ENCODE results near the gene TLCD3B.
"Not testable (repeated sequence)": the region's sequence is repeated elsewhere in the genome, so short reads cannot be mapped to it uniquely, and the experiment has no call there.

TLCD3B gene

DNA sequence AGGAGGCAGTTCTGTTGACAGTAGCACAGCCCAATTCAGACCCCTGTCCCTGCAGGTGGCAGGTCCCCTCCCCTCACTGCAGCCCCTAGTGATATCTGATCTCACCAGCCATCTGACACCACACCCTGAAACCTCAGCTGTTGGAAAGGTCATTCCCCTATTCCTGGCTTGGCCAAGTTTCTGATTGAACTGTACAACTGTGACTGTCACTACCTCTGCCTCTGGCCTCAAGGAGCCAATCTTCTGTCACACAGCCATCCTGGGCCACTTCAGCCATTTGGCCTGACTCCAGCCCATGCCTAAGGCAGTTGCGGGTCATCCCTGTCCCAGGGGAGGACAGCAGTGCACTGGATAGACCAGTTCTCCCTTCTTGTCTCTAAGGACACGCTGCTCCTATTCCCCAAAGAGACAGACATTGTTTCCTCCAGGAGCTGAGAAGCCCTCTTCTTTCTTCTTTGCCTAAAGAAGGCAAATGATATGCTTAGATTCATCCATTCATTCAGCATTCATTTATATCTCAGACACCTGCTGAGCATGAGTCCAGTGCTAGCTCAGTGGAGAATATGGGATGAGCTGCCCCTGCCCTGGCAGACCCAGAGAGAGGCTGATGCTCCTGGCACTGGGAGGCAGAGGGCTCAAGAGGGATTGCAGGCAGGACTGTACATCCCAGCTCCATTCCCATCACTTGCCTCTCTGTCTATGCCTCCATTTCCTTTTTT is 29.9 kb upstream of the TLCD3B start:
- DNase-seq (ENCODE audit: low read depth): no peak

DNA sequence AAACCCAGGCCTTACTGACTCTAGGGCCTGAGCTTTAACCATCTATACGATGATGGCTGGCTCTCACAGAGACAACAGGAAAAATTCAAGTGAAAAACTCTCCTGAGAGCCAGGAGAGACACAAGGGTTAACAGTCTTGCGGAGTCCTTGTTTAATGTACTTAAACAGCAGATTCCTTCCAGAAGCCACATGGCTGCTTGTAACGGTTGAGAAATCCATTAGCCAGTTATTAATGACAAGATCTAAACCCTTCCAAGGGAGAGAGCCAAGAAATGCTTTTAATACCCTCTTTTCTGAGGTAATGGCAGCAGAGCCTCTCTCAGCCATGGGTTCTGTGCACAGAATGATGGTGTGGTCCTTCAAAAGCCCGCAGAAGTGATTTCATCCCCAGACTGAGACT is 29.3 kb upstream of the TLCD3B start:
- no peak for DNase-seq (ENCODE audit: low read depth)

DNA sequence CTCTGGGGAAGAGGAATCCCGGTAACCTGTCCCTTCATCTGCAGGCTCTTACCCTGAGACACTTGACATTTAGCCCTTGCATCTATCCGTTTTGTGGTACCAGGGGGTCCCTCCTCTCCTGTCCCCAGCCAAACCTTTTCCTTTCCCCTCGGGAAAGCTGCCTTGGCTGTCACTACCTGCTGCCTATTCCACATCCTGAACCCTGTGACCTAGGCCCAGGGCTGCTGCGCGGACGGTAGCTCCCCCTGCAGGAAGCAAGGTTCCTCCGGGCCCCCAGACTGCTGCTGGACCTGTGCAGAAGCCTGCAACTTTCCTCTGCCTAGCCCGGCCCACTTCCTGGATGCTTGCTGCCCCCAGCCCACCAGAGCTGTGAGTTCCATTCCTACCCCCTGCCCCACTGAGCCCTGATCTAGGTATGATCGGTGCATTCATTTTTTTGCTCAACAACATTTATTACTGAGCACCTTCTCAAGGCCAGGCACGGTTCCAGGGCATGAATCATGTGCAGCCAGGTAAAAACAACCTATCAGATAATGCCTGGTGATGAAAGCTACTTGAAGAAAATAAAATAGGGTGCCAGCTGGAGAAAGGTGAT is 24.0 kb upstream of the TLCD3B start:
- no peak for DNase-seq (ENCODE audit: low read depth)

DNA sequence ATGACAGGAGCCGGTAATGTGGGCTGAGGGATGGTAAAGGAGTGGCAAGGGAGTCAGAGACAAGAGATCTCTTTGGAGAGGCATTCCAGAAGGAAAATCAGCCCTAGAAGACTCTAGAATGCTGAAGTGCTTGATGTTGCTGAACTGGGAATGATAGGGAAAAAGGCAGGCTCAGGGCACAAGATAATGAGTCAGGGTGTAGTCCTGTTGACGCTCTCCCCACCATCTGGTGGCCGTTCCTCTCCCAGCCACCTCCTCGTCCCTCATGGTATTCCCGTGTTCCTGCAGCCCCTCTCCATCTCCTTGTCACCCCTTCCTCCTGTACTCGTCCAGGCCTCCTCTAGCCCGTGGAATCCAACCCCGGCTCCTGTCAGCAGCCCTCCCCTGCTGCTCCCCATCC is 23.4 kb upstream of the TLCD3B start:
- DNase-seq (ENCODE audit: low read depth): no peak

DNA sequence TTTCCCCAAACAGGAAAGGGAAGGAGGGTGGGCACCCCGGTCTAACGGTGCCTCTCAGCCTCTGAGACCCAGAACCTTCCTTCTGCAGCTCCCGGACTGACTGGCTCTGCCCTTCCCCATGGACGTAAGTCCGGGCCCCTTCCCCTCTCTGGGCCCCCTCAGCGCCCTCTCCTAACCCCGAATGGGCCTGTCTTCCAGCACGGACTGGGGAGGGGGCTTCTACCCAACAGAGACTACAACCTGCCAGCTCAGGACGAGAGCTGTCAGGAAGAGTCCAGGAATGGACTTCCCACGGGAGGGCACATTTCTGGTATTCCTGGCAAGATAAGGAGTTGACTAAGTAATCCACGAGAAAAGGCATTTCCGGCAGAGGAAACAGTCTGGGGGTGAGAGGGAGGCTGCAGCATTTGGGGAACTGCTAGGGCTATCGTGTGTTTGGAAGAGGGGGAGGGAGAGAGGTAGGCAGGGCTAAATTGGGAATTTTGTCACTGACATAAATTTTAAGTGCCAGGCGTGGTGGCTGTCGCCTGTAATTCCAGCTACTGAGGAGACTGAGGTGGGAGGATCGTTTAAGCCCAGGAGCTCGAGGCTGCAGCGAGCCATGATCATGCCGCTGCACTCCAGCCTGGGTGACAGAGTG is 22.4 kb upstream of the TLCD3B start:
- DNase-seq (ENCODE audit: low read depth): no peak

DNA sequence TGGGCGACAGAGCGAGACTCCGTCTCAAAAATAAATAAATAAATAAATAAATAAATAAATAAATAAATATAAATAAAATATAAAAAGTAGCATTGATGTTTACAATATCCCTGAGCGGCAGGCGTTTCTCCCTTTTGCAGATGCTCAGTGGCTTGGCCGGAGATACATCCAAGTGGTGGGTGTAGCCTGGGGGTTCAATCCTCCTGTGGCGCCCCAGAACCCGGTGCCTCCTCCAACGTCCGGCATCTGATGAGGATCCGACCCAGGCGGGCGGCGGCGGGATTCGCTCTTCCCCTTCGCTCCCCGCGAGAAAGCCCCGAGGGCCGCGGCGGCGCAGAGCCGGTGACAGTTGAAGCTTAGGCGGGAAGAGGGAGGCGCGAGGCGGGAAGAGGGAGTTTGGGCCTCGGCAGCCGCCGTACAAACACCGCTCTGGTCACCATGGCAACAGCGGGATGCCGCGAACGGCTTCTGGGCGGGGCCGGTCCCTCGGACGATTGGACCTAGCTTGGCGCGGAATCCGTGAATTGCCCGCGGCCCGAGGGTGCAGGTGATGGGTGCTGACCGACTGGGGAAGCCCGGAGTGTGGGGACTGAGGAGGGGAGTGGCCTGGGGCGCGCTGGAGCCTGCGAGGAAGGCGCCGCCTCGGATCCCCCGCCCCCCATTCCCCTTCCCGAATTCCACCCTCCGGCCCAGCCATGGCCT is 21.8 kb upstream of the TLCD3B start:
- DNase-seq (ENCODE audit: low read depth): no peak

DNA sequence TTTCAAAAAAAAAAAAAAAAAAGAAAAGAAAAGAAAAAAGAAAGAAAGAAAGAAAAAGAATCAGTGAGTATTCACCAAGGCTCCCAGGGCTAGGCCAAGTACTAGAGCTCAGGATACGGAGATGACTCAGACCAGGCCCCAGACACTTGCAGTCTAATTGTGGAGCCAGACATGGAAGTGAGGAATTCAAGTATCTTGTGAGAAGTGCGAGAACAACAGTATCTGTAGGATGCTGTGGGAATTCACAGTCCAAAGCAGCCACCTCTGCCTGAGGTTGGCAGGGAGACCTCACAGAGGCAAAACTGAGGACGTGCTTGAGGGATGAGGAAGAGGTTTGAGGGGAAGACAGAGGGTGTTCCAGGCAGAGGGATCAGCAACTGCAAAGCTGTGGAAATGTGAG is 20.4 kb upstream of the TLCD3B start:
- DNase-seq (ENCODE audit: low read depth): no peak

DNA sequence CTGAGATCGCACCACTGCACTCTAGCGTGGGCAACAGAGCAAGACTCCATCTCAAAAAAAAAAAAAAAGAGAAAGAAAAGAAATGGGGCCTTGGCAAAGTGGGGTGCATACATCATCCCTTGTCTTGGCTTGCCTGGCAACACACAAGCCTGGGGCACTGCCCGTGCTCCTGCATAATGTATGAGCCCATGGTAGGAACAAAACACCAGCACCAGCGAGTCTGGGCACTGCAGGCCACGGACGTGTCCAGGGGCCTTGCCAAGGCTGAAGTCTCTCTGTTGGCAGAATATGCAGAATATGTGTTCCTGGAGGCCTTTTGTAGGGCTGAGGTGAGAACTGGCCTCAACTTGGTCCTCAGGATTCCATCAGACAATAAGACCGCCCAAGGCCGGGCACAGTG is 18.8 kb upstream of the TLCD3B start:
- no peak for DNase-seq (ENCODE audit: low read depth)

DNA sequence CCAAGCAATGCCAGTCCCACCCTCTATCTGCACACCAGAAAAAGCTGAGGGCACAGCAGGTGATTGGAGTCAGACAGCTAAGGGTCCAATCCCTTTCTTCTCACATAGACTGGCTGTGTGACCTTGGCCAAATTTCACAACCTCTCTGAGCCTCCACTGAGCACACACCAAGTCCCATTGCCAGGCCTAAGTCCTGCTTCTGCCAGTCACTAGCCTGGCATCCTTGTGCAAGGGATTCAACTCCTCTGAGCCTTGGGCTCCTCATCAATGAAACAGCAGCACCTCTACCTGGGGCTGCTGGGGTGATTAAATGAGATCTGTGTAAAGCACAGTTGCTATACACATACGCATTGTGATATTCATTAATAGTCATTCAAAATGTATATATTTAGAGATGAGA is 15.5 kb upstream of the TLCD3B start:
- no peak for DNase-seq (ENCODE audit: low read depth)

DNA sequence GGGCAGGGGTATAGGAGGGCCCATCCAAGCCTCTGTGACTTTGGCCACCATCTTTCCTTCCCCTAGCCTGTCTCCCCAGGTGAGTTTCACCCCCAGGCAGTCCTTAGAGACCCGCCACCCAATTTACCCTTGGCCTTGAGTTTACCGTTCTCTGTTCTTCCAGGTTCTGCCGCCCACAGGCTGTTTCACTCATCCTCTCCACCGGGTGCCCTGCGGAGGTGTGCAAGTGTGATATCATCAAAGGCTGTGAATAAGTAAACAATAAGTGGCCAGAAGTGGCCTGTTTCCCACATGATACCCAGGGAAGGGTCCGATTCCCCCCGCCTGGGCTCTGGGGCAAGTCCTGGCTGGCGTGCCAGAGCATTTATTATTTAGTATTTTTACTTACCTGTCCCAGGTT is 15.1 kb upstream of the TLCD3B start:
- no peak for DNase-seq (ENCODE audit: low read depth)

DNA sequence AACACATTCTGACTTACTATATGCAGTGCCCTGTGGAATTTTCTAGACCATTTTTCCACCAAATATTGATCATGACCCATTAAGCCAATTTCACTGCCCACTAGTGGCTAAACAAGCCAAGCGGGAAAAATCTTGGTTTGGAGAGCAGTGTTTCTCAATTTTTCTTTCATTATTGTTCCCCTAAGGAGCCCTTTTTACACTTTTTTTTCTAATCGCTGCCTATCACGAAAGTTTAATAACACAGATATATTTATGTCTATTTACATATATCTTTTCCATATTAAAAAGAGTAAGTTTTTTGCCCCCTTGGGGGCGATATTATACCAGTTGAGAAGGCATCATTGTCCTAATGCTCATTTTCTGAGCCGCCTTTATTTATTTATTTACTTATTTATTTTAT is 10.8 kb upstream of the TLCD3B start:
- no peak for DNase-seq (ENCODE audit: low read depth)

DNA sequence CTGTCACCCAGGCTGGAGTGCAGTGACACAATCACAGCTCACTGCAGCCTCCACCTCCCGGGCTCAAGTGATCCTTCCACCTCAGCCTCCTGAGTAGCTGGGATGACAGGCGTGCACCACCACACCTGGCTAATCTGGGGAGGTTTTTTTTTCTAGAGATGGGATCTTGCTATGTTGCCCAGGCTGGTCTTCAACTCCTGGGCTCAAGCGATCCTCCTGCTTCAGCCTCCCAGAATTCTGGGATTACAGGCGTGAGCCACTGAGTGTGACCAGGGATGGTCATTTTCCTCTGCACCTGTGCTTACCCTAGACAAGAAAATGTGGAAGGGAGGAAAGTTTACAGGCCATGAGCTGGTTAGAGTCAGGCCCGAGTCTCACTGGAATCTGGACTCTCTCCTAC is 9.6 kb upstream of the TLCD3B start:
- DNase-seq (ENCODE audit: low read depth): not testable (repeated sequence)

DNA sequence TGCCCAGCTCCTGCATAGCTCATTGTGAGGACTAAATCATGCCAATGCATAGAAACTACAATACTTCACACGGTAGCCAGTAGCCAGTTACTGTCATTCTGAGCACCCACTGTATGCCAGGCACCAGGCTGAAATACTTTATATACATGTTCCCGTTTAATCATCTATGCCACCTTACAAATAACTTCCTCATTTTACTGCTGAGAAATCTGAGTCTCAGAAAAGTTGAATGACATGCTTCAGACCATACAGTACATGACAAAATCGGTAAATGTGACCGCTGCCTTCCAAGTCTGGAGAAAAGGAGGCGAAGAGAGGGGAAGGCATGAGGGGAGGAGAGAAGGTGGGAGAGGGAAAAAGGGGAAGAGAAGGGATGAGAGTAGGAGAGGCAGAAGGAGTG is 9.2 kb upstream of the TLCD3B start:
- no peak for DNase-seq (ENCODE audit: low read depth)

DNA sequence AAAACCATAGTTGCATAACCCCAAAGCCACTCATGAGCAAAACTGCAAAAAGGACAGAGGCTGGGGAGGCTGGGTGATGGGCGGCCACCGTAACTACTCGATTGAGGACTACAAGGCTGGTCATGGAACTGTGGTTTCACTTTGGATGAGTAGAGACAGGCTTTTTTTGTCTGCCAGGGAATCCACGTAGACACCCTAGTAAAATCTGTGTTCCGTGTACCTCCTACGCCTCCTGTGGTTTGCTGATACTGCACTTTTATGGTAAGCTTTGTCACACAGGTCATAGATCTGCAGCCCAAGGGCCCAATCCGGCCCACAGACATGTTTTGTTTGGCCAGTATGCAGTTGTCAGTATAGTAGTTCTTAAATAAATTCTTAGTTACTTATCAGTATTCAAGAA is 2.2 kb upstream of the TLCD3B start:
- DNase-seq (ENCODE audit: low read depth): no peak

DNA sequence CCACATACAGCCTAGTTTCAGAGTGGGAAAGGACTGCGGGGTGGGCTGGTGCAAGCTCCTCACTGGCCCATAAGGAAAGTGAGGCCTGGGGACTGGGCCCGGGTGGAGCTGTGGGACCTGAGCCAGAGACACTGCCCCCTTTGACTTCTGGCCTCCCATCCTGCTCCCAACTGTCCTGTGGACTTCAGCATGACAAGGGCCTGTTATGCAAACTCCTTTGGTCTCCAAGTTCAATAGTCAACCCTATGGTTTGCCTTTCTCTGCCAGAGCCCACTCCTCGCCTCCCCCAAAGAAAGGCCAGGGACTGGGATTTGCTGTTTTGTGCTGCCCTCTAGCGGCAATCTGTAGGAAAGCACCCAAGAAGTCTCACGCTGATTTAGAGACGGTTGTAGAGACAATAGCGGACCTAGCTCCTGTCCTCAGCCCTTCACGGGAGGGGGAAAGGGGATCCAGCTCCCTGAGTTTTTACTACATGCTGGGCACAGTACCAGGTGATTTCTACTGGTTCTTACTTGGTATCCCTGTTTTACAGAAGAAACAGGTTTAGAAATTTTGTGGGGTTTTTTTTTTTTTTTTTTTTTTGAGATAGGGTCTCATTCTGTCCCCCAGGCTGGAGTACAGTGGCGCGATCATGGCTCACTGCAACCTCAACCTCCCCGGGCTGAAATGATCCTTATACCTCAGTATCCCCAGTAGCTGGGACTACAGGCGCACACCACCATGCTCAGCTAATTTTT is 1.2 kb upstream of the TLCD3B start:
- no peak for DNase-seq (ENCODE audit: low read depth)

DNA sequence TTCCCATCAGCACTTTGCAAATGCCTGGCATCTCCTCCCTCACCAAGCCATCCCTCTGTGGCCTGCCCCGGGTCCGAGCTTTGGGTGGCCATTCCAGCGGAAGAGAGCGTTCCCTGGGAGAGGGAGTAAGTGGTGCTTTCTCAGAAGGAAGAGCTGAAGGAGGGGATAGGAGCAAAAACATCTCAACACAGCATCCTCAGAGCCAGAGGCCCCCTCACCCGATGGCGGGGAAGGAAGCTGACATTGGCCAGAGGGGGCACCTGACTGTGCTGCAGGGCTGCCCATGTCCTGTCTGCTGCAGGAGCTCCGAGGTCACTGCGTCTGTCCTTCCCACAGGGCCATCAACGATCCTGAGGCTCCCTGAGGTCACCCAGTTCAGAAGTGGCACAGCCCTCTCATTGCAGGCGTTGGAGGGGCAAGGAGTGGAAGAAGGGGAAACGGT is 427 bp upstream of the TLCD3B start:
- DNase-seq (ENCODE audit: low read depth): no peak

DNA sequence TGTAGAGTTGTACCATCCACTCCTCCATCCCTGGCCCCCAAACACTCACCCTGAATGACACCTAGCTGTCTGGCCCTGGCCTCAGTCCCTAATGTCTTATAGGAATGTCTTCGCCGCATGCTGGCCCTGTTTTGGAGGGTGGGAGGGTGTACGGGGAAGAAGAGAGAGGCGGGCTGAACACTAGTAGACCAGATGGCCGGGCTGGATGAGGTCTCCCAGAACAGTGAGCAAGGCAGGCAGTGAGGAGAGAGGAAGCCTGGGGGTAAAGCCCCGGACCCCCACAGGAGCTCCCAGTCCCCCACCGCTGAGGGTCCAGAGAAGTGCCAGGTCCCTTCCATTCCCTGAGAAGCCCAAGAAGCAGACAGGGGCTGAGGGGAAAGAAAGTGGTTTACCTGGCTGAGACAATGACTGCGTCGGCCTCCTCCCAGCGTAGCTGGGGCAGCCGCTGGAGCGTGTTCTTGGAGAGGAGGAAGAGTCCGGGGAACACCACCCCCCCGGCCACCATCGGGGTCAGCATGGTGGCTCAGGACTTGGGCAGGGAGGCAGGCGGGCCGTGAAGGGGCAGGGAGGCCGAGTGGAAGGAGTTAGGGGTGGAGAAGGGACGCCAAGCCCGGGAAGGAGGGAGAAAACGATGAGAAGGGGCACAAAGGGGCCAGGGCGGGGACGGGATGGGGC is 923 bp downstream of the TLCD3B start:
- no peak for DNase-seq (ENCODE audit: low read depth)

DNA sequence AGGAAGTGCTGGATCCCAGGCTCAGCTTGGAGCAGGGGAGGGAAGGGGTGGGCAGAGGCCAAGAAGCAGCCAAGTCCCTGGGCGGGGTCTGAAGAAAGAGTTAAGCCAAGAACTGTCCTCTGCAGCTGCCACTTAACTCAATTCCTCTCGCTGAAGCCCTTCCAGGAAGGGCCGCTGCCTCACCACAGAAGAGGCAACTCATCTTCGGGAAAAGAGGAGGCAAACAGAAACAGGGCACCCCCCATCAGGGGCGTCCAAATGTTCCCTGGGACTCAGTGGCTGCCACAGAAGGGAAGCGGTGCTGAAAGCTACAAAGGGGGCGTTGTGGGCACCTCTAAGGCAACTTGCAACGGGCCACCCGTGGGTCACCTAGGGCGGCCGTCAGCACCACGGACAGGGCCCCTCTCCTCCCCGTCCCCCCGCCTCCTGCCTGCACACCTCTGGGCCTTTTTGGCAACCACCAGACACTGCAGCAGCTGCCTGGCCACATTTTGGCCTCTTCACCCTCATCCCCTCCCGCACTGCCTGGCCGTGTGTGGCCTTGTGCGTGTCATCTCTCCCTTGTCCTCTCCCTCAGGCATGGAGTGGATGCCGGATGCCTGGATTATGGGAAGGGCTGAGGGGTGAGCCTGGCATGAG is 2.5 kb downstream of the TLCD3B start:
- DNase-seq (ENCODE audit: low read depth): no peak

DNA sequence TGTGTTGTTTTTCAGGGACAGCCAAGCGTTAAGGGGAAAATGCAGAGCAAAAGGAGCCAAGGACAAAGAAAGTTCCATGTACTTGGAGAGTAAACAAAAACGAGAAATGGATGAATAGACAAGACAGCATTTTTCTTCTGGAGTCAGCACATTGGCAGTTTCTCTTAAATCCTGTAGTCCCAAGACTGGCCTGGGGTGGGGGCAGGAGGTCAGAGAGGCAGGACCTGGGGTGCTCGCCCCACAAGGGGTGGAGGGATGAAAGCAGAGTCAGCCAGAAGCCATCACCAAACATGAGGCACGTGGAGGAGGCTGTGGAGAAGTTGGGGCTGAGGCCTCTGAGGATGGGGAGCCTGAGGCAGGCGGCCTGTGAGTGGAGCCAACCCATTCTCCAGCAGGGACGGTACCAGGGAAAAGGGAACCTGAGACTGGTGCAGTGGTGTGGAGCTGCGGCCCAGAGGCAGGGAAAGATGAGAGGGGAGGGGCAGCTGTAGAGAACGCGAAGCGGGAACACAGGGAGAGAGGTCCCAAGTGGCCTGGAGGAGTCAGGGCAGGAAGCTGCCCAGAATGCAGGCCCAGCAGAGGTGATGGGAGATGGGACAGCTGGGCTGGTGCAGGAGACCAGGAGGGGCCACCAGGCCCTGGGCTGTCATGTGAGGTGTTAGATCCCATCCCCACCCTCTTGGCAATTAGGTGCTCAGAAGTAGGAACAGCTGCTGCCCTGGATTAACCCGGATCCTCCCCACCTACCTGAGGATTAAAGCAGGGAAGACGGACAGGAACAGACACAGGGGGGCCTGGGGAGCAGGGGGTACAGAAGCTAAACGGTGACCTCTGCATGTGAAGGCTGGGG is 3.3 kb downstream of the TLCD3B start:
- DNase-seq (ENCODE audit: low read depth): no peak

DNA sequence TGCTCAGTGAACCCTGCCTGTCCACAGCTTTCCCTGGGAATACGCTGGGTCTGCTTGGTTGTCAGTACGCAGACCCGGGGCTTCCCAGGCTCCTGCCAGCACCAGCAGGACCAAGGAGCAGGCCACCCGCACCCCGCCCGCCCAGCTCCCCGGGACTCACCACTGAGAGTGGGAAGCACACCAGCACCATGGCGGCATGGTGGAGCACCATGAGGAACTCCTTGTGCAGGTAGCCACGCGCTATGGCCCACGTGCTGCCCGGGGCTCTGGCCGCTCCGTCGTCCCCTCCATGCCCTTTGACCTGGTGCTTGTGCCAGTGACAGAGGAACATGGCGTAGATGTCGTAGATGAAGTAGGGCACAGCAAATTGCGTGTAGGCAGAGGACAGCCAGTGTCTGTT is 4.6 kb downstream of the TLCD3B start:
- no peak for DNase-seq (ENCODE audit: low read depth)
